Activated T-cell treated with anti-CD3 and anti-CD28 coated beads, Interleukin-2, amount 50 U/mL, for 24 hours (primary cell): ENCODE results near the gene GAPDH.
A peak's percentile ranks its signal among the peaks of the same experiment; 100 is the strongest.
"Not testable (repeated sequence)": the region's sequence is repeated elsewhere in the genome, so short reads cannot be mapped to it uniquely, and the experiment has no call there.

Source experiments
- DNase-seq: peaks from one replicate; pipeline ENCODE4 v3.0.0-alpha.2; 2020
- H3K27ac Mint-ChIP-seq: 2 replicates; pipeline ENCODE4 v1.8.0; 2020; ENCODE audit warnings: mild to moderate bottlenecking, mixed read lengths
- H3K27me3 Mint-ChIP-seq: 2 replicates; pipeline ENCODE4 v1.8.0; 2020; ENCODE audit warnings: mixed read lengths
- H3K36me3 Mint-ChIP-seq: 2 replicates; pipeline ENCODE4 v1.8.0; 2020; ENCODE audit warnings: low read depth, mixed read lengths
- H3K4me1 Mint-ChIP-seq: 2 replicates; pipeline ENCODE4 v1.8.0; 2020; ENCODE audit warnings: low read depth, mixed read lengths
- H3K4me3 Mint-ChIP-seq: 2 replicates; pipeline ENCODE4 v1.8.0; 2020; ENCODE audit warnings: mild to moderate bottlenecking, moderate library complexity, mixed read lengths
- H3K9me3 Mint-ChIP-seq: 2 replicates; pipeline ENCODE4 v1.8.0; 2020; ENCODE audit warnings: mixed read lengths

The GAPDH gene

GRCh38 chr12:6556857-6557256, 22.5 kb downstream of the GAPDH start:
- peaks cover 92% of the 10 kb centered on the region for H3K36me3 Mint-ChIP-seq

GRCh38 chr12:6558014-6558760, 23.9 kb downstream of the GAPDH start:
- Mint-ChIP-seq H3K4me1 (peaks cover 55% of the 10 kb centered on the region), H3K27ac (peak overlapping the region; percentile 84), H3K36me3 (peaks cover 92% of the 10 kb centered on the region)
- not testable (repeated sequence) for H3K4me3 Mint-ChIP-seq, DNase-seq, H3K9me3 Mint-ChIP-seq, H3K27me3 Mint-ChIP-seq

More at GRCh38 chr12:6556857-6557256, 22.5 kb downstream of the GAPDH start:
- H3K4me3 Mint-ChIP-seq = peak overlapping the region; percentile 85
- DNase-seq = no peak
- H3K4me1 Mint-ChIP-seq = peaks cover 56% of the 10 kb centered on the region
- no peaks in the 10 kb centered on the region for H3K27me3 Mint-ChIP-seq
- H3K9me3 Mint-ChIP-seq = no peaks in the 10 kb centered on the region
- peak overlapping the region; percentile 85 for H3K27ac Mint-ChIP-seq

GRCh38 chr12:6559500-6559899, 25.2 kb downstream of the GAPDH start:
- no peak for DNase-seq
- Mint-ChIP-seq H3K27me3 (no peaks in the 10 kb centered on the region), H3K36me3 (peaks cover 93% of the 10 kb centered on the region), H3K4me3 (no peak overlapping the region), H3K4me1 (peaks cover 51% of the 10 kb centered on the region), H3K27ac (peak overlapping the region; percentile 79), H3K9me3 (no peaks in the 10 kb centered on the region)

- Mint-ChIP-seq H3K4me1 (peaks cover 50% of the 10 kb centered on the region), H3K36me3 (peaks cover 96% of the 10 kb centered on the region), H3K27me3 (no peaks in the 10 kb centered on the region), H3K9me3 (no peaks in the 10 kb centered on the region), H3K27ac (peak overlapping the region; percentile 83), H3K4me3 (no peak overlapping the region)
- no peak for DNase-seq
These were observed 26.3 kb downstream of the GAPDH start for GRCh38 chr12:6560501-6561205.

GRCh38 chr12:6562881-6563280, 28.6 kb downstream of the GAPDH start:
- Mint-ChIP-seq H3K36me3 (peaks cover 97% of the 10 kb centered on the region), H3K4me3 (no peak overlapping the region), H3K9me3 (no peaks in the 10 kb centered on the region), H3K4me1 (peaks cover 58% of the 10 kb centered on the region), H3K27me3 (no peaks in the 10 kb centered on the region), H3K27ac (peak overlapping the region; percentile 83)
- no peak for DNase-seq

GRCh38 chr12:6563448-6564050, 29.2 kb downstream of the GAPDH start:
- H3K27ac Mint-ChIP-seq = peak overlapping the region; percentile 83
- H3K9me3 Mint-ChIP-seq = no peaks in the 10 kb centered on the region
- H3K4me1 Mint-ChIP-seq = peaks cover 62% of the 10 kb centered on the region
- H3K27me3 Mint-ChIP-seq = no peaks in the 10 kb centered on the region
- peak; percentile 75 for DNase-seq
- no peak overlapping the region for H3K4me3 Mint-ChIP-seq
- peaks cover 97% of the 10 kb centered on the region for H3K36me3 Mint-ChIP-seq

- H3K27me3 Mint-ChIP-seq = no peaks in the 10 kb centered on the region
- no peak for DNase-seq
- H3K4me3 Mint-ChIP-seq = peak overlapping the region; percentile 100
- no peaks in the 10 kb centered on the region for H3K9me3 Mint-ChIP-seq
- H3K36me3 Mint-ChIP-seq = peaks cover 96% of the 10 kb centered on the region
- H3K27ac Mint-ChIP-seq = peak overlapping the region; percentile 100
- H3K4me1 Mint-ChIP-seq = peaks cover 71% of the 10 kb centered on the region
These were observed 32.9 kb downstream of the GAPDH start for GRCh38 chr12:6567112-6567670.

GRCh38 chr12:6569312-6569711, 35.0 kb downstream of the GAPDH start:
- H3K4me3 Mint-ChIP-seq = peak overlapping the region; percentile 100
- H3K27me3 Mint-ChIP-seq = no peaks in the 10 kb centered on the region
- H3K9me3 Mint-ChIP-seq = no peaks in the 10 kb centered on the region
- peaks cover 65% of the 10 kb centered on the region for H3K4me1 Mint-ChIP-seq
- H3K36me3 Mint-ChIP-seq = peaks cover 96% of the 10 kb centered on the region
- H3K27ac Mint-ChIP-seq = peak overlapping the region; percentile 100
- no peak for DNase-seq

- H3K4me3 Mint-ChIP-seq = peak overlapping the region; percentile 100
- no peak for DNase-seq
- H3K27ac Mint-ChIP-seq = peak overlapping the region; percentile 100
- H3K9me3 Mint-ChIP-seq = no peaks in the 10 kb centered on the region
- peaks cover 67% of the 10 kb centered on the region for H3K4me1 Mint-ChIP-seq
- no peaks in the 10 kb centered on the region for H3K27me3 Mint-ChIP-seq
- H3K36me3 Mint-ChIP-seq = peaks cover 96% of the 10 kb centered on the region
These were observed 35.5 kb downstream of the GAPDH start for GRCh38 chr12:6569786-6570185.

- peak overlapping the region; percentile 100 for H3K4me3 Mint-ChIP-seq
- no peaks in the 10 kb centered on the region for H3K27me3 Mint-ChIP-seq
- peak overlapping the region; percentile 100 for H3K27ac Mint-ChIP-seq
- peaks cover 96% of the 10 kb centered on the region for H3K36me3 Mint-ChIP-seq
- H3K4me1 Mint-ChIP-seq = peaks cover 71% of the 10 kb centered on the region
- DNase-seq = peak; percentile 55
- no peaks in the 10 kb centered on the region for H3K9me3 Mint-ChIP-seq
These were observed 36.1 kb downstream of the GAPDH start for GRCh38 chr12:6570264-6570887.

GRCh38 chr12:6573001-6573400, 38.7 kb downstream of the GAPDH start:
- Mint-ChIP-seq H3K4me3 (no peak overlapping the region), H3K4me1 (peaks cover 68% of the 10 kb centered on the region), H3K27ac (peak overlapping the region; percentile 91), H3K9me3 (no peaks in the 10 kb centered on the region), H3K27me3 (no peaks in the 10 kb centered on the region), H3K36me3 (peaks cover 96% of the 10 kb centered on the region)
- no peak for DNase-seq

GRCh38 chr12:6574576-6575295, 40.4 kb downstream of the GAPDH start:
- peaks cover 97% of the 10 kb centered on the region for H3K36me3 Mint-ChIP-seq
- peak overlapping the region; percentile 15 for H3K4me3 Mint-ChIP-seq
- peak overlapping the region; percentile 91 for H3K27ac Mint-ChIP-seq
- H3K4me1 Mint-ChIP-seq = peaks cover 64% of the 10 kb centered on the region
- no peaks in the 10 kb centered on the region for H3K9me3 Mint-ChIP-seq
- DNase-seq = no peak
- no peaks in the 10 kb centered on the region for H3K27me3 Mint-ChIP-seq

- DNase-seq = no peak
- Mint-ChIP-seq H3K27ac (peak overlapping the region; percentile 91), H3K4me1 (peaks cover 55% of the 10 kb centered on the region), H3K36me3 (peaks cover 94% of the 10 kb centered on the region), H3K9me3 (no peaks in the 10 kb centered on the region), H3K4me3 (no peak overlapping the region), H3K27me3 (no peaks in the 10 kb centered on the region)
These were observed 41.3 kb downstream of the GAPDH start for GRCh38 chr12:6575648-6576047.

GRCh38 chr12:6582196-6582595, 47.9 kb downstream of the GAPDH start:
- Mint-ChIP-seq H3K4me1 (peaks cover 14% of the 10 kb centered on the region), H3K27ac (peak overlapping the region; percentile 55), H3K27me3 (no peaks in the 10 kb centered on the region), H3K9me3 (no peaks in the 10 kb centered on the region), H3K36me3 (peaks cover 92% of the 10 kb centered on the region), H3K4me3 (no peak overlapping the region)
- DNase-seq = no peak
